VCaP (cell line): ENCODE results near the gene C22orf39.

ENCODE experiments used
- H3K27ac ChIP-seq: fragments of 450-650 bp; 2 replicates; pipeline ENCODE4 v1.5.1; 2017
- TF ChIP-seq, protein P1 (sequence below): fragments of 450-650 bp; conservative IDR thresholded peaks from 2 replicates; pipeline ENCODE4 v1.5.1; 2017; ENCODE audit warnings: mild to moderate bottlenecking, moderate library complexity

C22orf39 gene

DNA sequence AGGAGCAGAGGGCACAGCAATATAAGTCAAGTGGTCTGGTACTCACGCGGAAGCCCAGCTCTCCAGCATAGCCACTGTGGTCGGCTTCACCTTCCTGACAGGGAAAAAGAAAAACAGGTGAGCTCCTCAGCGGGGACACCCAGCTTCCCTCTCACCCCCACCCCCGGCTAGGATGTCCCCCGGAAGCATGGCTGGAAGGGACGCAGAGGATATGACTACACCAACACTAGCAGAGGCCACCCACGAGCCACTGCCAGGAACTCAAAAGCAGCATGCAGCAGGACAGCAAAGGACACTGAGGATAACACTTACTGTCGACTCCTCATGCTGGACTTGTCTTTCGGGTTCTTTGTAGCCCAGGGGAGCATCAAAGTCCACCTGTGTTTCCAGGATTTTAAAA, 9.0 kb upstream of the C22orf39 start:
- H3K27ac ChIP-seq, result no peak overlapping the region
- TF ChIP-seq, protein P1, sequence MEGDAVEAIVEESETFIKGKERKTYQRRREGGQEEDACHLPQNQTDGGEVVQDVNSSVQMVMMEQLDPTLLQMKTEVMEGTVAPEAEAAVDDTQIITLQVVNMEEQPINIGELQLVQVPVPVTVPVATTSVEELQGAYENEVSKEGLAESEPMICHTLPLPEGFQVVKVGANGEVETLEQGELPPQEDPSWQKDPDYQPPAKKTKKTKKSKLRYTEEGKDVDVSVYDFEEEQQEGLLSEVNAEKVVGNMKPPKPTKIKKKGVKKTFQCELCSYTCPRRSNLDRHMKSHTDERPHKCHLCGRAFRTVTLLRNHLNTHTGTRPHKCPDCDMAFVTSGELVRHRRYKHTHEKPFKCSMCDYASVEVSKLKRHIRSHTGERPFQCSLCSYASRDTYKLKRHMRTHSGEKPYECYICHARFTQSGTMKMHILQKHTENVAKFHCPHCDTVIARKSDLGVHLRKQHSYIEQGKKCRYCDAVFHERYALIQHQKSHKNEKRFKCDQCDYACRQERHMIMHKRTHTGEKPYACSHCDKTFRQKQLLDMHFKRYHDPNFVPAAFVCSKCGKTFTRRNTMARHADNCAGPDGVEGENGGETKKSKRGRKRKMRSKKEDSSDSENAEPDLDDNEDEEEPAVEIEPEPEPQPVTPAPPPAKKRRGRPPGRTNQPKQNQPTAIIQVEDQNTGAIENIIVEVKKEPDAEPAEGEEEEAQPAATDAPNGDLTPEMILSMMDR, result no peak

DNA sequence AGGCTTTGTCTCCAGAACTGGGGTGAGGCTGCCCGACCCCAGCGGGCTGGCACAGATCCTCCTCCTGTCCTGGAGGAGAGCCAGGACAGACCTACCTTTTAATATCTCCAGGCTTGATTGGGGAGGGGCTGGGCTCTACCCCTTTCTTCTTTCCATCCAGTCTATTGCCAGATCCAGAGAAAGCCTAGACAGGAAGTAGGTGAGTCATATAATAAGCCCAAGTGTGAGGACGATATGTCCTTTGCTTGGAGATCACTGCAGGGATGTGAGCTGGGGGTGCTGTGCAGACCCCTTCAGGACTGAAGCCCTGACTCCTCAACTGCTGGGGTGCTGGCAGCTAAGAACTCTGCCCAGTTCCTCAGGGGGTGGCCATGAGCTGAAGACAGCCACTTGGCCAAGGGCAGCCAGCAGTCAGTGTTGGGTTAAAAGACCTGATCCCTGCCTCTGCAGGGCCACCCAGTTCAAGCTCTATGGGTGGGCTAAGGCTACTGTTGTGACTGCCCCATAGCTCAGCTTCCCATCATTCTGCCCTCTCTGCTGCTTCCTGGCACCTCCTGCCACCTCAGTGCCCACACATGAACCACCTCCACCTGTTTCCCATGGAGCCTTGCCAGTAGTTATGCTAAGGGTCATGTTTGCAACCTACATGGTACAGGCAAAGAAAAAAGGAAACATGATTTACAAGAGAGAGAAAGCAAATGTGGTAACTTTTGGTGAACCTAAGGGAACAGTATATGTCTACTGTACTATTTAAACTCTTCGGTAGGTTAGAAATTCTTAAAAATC, 8.3 kb upstream of the C22orf39 start:
- TF ChIP-seq, protein P1, result no peak
- no peak overlapping the region for H3K27ac ChIP-seq

DNA sequence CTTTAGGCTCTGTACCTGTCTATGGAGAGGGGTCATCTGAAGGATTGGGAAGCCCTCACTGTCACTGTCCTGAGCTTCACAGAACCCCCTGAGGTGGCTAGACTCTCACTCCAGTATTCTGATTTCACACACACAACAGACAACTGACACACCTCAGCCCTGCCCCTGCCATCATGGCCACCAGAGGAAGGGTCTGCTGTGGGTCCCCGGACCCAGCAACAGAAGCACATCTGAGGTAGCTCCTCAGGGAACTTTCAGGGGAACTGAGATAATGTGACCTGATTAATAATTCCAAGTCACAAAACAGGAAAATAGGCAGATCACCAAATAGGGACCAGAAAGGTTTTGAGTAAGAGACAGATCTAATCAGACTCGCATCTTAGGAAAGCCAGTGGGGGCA, 7.5 kb upstream of the C22orf39 start:
- H3K27ac ChIP-seq, result no peak overlapping the region
- TF ChIP-seq, protein P1, result no peak

DNA sequence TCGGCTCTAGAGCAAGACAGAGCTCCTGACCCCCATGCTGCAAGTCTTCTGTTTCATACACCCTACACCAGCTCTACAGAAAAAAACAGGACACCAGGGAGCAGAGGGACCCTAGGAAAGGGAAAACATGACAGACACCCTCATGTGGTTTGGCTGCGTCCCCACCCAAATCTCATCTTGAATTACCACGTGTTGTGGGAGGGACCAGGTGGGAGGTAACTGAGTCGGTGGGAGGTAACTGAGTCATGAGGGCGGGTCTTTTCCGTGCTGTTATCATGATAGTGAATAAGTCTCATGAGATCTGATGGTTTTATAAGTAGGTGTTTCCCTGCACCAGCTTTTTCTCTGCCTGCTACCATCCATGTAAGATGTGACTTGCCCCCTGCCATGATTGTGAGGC, 6.6 kb upstream of the C22orf39 start:
- TF ChIP-seq, protein P1, result no peak

DNA sequence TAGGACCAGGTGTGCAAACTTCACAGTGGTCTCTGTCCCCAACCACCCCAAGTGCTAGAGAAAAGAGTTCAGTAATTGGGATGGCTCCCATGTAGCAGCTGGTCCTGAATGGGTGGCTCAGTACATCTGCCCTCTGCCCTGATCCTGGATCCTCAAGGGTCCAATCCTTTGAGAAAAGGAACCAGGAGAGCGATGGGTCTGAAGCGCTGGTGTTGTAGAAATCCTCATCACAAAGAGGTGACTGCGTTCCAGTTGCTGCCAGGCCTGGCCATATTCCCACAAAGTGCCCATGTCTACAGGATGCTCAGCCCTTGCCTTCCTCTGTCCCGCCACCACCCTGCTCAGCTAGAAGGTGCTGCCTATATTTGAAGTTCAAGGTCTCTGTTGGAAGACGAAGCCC, 6.2 kb upstream of the C22orf39 start:
- TF ChIP-seq, protein P1, result no peak
- H3K27ac ChIP-seq, result no peak overlapping the region

More for the DNA sequence above, 6.6 kb upstream of the C22orf39 start:
- H3K27ac ChIP-seq, result no peak overlapping the region

DNA sequence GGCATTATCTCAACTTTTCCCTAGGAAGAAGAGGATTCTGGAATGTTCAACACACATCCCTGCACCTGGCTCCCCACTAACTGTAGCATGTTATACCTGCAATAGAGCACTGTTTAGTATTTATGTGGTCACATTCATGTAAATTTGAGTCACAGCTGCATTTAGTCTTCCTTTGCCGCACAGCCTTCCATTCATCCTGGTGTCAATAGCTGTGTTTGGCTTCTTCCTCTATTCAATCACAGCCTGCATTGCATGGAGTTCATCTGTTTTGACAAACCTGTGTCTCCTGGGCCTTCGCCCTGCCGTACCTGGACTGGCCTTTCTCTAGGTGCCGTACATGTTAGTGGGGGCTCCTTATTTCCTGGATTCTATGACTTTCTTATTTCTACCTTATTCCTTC, 4.1 kb upstream of the C22orf39 start:
- H3K27ac ChIP-seq, result no peak overlapping the region
- TF ChIP-seq, protein P1, result no peak

DNA sequence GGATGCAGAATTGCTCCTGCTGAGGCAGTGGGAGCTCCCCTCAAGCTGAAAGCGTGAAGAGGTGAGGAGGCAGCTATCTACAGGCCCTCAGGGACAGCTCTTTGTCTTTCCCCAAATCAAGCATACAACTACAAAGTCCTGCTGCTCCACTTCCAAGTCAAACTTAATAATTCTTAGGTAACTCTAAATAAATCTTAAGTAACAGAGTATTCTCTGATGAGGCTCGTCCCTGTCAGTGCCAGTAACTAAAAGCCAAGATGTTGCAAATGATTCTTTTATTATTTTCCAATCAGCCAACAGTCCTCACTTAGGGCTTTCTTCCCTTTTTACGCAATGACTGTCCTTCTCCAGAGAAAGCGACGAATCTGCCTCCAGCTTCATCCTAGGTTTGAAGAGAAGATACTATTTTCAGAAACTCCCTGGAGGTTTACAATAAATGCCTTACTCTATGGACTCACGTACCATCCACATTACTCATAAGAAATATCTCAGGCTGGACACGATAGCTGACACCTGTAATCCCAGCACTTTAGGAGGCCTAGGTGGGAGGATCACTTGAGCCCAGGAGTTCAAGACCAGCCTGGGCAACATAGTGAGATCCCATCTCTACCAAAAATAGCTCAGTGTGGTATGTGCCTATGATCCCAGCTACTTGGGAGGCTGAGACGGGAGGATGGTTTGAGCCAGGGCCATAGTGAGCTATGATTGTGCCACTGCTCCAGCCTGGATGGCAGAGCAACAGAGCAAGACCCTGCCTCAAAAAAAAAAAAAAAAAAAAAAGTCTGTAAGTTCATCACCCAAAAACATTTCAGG, 3.1 kb upstream of the C22orf39 start:
- TF ChIP-seq, protein P1, result no peak
- H3K27ac ChIP-seq, result no peak overlapping the region
